SK-N-SH (cell line): ENCODE measurements around the gene CDC27.
"Not testable (repeated sequence)": the region's sequence is repeated elsewhere in the genome, so short reads cannot be mapped to it uniquely, and the experiment has no call there.

Source experiments
- ELF1 ChIP-seq: IDR thresholded peaks from 2 replicates; pipeline ENCODE4 v1.4.0; 2012
- EP300 ChIP-seq, 2 experiments: IDR thresholded peaks; 2 replicates each; pipeline versions ENCODE4 v1.4.0 to v1.6.1; 2012; ENCODE audit warnings: borderline replicate concordance in 1 of 2, low read depth in 1 of 2, low read length in 1 of 2
- EZH2phosphoT487 ChIP-seq: fragments of 200-600 bp; sonication (generic); IDR thresholded peaks from 2 replicates; pipeline ENCODE4 v1.6.1; 2017; ENCODE audit warnings: low read depth, mixed run types, mild to moderate bottlenecking, antibody characterized with exemption, moderate library complexity, borderline replicate concordance
- GABPA ChIP-seq: IDR thresholded peaks from 2 replicates; pipeline ENCODE4 v1.4.0; 2012; ENCODE audit warnings: low read depth, mild to moderate bottlenecking
- MAX ChIP-seq: IDR thresholded peaks from 2 replicates; pipeline ENCODE4 v1.4.0; 2012; ENCODE audit warnings: low read depth
- POLR2AphosphoS5 ChIP-seq: IDR thresholded peaks from 2 replicates; pipeline ENCODE4 v1.6.1; 2012; ENCODE audit warnings: low read depth, low read length
- RAD21 ChIP-seq: IDR thresholded peaks from 2 replicates; pipeline ENCODE4 v1.6.1; 2012; ENCODE audit warnings: mild to moderate bottlenecking, low read length
- SIN3A ChIP-seq: IDR thresholded peaks from 2 replicates; pipeline ENCODE4 v1.6.1; 2012; ENCODE audit warnings: low read depth, mild to moderate bottlenecking, low read length, moderate library complexity, borderline replicate concordance
- TF ChIP-seq, protein P1 (sequence below): fragments of 200-600 bp; sonication (generic); IDR thresholded peaks from 2 replicates; pipeline ENCODE4 v1.6.1; 2017; ENCODE audit warnings: antibody characterized with exemption, mild to moderate bottlenecking, moderate library complexity

DNA sequence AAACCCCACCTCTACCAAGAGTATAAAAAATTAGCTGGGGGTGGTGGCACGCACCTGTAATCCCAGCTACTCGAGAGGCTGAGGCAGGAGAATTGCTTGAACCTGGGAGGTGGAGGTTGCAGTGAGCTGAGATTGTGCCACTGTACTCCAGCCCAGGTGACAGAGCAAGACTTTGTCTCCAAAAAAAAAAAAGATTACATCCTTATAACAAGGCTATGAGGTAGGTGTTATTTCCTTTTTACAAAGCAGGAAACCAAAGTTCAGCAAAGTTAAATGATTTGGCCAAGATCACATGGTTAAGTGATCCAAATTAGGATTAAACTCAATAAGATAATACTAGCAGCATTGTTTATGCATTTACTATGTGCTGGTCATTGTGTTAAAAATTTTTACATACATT, 28.2 kb upstream of the CDC27 start:
- not testable (repeated sequence) for TF ChIP-seq SIN3A; ELF1; MAX; EZH2phosphoT487; EP300 (IDR thresholded peaks at IDR 0.05; ENCODE audit: borderline replicate concordance in 1 of 2, low read depth in 1 of 2, low read length in 1 of 2); RAD21; POLR2AphosphoS5; GABPA
- TF ChIP-seq, protein P1, sequence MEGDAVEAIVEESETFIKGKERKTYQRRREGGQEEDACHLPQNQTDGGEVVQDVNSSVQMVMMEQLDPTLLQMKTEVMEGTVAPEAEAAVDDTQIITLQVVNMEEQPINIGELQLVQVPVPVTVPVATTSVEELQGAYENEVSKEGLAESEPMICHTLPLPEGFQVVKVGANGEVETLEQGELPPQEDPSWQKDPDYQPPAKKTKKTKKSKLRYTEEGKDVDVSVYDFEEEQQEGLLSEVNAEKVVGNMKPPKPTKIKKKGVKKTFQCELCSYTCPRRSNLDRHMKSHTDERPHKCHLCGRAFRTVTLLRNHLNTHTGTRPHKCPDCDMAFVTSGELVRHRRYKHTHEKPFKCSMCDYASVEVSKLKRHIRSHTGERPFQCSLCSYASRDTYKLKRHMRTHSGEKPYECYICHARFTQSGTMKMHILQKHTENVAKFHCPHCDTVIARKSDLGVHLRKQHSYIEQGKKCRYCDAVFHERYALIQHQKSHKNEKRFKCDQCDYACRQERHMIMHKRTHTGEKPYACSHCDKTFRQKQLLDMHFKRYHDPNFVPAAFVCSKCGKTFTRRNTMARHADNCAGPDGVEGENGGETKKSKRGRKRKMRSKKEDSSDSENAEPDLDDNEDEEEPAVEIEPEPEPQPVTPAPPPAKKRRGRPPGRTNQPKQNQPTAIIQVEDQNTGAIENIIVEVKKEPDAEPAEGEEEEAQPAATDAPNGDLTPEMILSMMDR = not testable (repeated sequence)
